CD4-positive, alpha-beta T cell treated with Interleukin-17A for 1 hour (primary cell): ENCODE data around the gene ATP6V0E2.

Experiments used
- DNase-seq: peaks from one replicate; pipeline ENCODE4 v3.0.0-alpha.2; 2020

The ATP6V0E2 gene

DNA sequence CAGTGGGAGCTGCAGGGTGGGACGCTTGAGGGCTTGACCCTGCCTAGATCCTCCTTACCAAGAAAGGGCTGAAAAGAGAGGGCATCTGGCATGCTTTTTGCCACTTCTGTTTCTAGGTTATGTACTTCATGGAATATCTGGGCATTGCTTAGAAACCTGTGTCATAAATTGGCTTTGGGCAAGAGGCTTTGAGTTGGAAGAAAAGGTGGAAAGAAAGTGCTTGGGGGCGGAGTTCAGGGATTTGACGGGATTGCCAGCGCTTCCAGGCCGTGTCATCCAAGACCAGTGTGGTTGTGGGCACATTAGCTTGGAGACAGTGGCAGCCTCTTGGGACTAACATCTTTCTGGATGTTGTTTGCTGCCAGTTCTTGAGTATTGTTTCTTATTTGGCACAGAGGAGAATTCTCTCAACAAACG lies 34.8 kb upstream of the ATP6V0E2 start:
- DNase-seq, result no peak

- DNase-seq, result no peak
Observed at GRCh38 chr7:149839933-149840332, 33.8 kb upstream of the ATP6V0E2 start.

GRCh38 chr7:149843566-149843965 lies 30.2 kb upstream of the ATP6V0E2 start:
- DNase-seq, result no peak

GRCh38 chr7:149844445-149844844 lies 29.3 kb upstream of the ATP6V0E2 start:
- DNase-seq, result no peak

DNA sequence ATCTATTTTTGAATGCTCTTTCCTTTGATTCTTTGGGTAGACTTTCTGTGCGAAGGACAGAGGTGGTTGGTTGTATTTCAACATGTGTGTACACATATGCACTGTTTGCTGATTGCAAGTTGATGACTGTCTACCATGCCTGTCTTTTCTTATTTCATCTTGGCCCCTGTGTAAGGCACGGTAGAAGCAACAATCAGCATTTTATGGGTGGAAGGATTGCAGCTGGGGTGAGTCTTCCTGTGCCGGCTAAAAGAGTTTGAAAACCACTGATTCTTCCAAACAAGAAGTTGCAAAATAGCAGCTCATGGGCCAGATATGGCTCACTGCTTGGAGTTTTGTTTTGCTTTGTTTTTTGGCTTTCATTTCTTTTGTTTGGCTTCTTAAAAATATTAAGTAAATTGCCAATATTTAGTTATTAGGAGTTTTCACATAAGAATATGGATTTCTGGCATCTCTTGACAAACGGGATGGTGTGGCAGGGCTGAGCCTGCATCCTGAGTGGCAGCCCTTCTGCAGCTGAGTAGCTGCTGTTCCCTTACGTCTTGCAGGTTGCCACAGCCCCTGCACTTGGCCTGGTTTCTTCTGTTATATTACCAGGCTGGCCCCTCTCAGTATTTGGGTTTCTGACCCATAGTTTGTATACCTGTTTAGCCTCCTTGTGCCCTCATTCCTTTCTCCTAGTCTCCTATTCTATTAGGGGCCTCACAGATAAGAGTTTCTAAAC lies 28.4 kb upstream of the ATP6V0E2 start:
- DNase-seq, result no peak

DNA sequence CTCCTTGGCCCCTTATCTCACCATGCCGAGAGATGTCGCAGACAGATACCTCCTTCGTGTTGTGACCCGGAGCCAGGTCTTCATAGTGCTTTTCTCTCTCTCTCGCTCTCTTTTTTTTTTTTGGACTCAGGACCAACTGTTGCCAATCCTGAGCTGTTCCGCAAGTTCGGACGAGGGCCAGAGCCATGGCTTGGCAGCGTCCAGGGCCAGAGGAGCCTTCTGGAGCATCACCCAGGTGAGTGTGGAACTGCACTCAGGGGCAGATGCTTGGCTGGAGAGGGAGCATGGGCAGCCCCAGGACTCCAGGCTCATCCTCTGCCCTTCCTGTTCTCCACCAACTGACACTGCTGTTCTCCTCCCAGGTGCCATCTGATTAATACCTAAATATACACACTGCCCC lies 27.7 kb upstream of the ATP6V0E2 start:
- no peak for DNase-seq

DNA sequence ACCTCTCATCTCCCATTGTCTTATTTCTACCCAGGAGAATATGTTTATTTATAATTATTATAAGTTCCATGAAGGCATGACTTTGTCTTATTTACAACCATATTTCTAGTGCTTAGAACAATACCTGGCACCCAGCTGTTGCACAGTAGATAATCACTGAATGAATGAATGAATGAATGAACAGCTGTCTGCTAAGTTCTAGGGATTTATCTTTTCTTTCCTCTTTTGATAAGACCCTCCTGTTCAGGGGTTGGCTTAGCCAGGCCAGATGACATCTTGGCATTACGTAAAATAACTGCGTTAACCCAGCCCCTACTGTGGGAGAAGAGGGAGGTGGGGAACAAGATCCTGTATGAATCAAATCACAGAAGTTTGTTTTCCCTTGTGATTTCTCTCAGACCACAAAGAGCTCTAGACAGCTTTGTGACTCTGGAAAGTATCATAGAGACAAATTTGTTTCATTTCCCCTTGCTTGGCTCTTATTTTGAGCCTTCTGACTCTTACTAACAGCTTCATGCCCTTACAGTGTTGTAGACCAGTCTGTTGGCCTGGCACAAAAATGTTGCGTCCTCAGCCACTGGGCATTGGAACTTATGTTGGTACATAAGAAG lies 27.2 kb upstream of the ATP6V0E2 start:
- DNase-seq, result no peak

DNA sequence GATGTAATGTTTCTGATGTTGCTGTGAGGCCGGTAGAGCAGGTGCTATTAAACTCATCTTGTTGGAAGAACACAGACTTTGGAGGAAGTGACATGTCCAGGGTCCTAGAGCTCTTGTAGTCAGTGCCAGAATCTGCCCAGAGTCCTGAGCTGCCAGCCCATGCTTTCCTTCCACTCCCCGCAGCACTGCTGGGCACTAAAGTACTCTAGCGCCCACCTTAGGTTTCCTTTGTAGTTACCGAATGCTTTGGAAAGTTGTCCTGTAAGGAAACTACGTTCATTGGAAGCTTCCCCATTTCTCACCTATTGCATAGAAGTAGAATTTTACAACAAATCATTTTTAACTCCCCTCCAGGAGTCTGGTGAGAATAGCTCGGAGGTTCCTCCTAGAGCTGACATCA lies 24.6 kb upstream of the ATP6V0E2 start:
- DNase-seq, result no peak

DNA sequence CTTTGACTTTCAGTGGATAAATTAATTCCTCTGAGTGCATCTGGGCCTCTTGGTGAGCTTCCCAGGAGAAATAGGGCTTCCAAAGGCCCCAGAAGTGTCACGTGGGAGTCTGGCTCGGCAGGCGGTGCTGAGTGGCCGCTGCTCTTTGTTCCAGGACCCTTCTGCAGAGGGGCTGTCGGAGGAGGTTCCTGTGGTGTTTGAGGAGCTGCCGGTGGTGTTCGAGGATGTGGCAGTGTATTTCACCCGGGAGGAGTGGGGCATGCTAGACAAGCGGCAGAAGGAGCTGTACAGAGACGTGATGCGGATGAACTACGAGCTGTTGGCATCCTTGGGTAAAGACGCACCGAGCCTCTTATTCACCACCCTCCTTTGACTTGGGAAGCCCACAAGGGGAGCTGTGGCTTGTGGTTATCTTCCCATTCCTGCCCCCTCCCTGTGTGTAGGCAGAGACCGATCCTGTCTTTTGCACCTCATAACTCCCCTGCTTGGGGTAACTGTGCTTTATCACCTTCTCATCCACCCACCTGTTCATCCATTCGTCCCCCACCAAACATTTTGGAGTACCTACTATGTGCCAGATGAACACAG lies 23.7 kb upstream of the ATP6V0E2 start:
- no peak for DNase-seq

DNA sequence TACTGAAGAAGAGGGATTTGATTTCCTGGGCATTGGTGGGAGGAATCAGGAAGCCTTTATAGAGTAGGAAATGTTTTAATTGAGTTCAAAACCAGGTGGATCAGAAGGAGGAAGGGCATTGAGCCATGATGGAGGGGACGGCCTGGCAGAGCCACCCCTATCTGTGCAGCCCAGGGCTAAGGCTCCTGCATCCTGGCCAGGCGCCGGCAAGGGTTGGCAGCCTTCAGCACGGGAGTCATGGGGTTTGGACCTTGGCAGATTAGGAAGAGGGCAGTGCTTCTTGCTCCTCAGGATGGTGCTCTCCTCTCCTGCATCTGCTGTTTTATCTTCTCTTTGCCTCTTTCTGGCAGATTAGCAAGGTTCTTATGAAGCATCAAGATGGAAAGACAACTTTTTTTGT lies 23.1 kb upstream of the ATP6V0E2 start:
- DNase-seq, result no peak

DNA sequence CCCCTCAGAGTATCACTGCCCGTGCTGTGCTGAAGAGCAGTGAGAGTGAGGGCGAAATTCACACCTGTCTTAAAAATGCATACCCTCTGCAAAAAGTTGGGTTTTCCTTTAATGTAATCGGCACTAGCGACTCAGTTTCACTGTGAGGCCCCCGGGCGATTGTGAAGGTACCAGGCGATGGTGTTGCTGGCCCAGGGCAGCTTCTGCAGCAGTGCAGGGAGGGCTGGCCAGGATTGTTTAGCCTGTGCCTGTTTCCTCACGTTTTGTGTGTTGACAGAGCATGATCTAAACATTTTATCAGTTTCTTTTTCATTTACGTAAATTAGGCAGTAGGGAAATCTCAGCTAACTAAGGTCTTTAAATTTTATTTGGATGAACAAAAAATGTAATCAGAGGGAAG lies 22.3 kb upstream of the ATP6V0E2 start:
- no peak for DNase-seq

DNA sequence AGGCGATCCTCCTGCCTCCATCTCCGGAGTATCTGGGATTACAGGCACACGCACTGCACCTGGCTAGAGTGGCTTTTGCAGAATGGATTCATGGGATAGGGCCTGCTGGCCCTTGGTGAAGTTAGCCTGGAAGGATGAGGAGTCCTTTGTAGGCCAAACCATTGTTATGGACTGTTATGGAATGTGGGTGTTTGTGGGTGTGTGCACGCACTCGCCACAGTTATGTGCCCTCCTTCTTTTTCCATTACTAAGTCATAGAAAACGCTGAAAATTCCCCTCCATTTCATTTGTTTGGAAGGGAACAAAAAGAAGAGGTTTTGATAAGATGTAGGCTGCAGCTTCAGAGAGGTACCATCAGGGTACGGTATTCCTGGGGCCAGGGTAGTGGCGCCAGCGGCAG lies 20.6 kb upstream of the ATP6V0E2 start:
- DNase-seq, result no peak

DNA sequence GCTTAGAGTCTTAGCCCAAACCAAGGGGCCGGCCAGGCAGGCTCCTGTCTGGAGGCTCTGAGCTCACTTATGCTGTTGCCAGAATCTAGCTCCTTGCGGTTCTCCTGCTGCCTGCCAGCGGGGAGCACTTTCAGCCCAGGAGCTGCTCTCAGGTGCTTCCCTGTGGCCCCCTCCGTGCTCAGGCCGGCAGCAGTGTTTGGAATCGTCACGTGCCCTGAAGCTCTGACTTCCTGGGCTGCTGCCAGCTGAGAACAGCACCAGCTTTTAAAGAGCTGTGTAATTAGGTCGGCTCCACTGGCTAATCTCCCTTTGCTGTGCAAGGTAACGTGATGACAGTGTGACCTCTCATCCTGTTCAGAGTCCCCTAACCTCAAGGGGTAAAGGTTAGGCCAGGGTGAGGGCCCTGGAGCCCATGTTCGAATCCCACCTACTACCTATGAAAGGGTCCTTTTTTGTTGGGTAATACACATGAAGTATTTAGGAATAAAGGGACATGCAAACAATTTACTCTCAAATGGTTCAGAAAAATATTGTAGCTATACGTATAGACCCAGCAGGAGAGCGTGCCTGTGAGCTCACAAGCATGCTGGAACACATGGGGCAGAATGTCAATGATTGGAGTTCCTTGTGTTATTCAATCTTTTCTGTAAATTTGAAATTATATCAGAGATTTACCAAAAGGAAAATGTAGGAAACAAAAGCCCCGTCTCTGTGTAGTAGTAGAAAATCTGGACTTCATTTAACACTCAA lies 19.0 kb upstream of the ATP6V0E2 start:
- DNase-seq, result peak; percentile 34

DNA sequence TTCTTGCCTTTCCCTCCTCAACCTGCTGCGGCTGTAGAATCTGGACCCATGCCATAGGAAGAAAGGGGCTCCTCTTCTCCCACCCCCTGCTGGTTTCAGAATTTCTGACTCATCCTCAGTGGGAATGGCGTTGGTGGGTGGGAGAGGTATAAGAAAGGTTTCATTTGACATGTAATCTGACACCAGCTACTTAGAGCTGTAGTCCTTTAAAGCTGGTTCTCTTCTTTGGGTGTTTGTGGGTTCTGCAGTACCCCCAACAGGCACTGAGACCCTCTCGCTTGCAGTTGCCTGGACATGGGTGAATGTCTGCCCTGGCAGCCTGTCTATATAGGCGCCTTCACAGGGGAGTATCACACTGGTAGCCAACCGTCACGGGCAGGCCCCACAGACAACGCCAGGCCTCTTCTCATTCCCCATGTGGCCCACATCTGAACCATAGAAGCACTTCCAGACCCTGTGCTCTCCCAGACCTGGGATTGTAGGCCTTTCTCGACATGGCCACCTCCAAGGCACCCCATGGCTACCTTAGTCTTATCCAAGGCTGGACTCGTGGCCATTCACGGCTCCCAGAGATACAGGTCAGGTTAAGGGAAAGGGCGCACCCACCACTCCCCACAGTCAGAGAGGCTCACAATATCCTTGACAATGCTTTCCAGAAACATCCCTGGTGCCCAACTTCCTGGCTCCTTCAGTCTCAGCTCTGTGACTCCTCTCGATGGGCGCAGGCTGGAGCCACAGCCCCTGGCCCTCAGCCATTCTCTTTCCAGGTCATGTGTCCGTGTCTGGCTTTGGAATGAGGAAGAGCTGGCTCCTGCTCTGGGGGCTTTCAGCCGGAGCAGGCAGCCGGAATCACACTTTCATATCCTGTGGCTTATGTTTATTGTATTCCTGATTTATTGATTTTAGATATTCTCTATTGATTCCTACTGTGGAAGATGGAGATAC lies 18.1 kb upstream of the ATP6V0E2 start:
- DNase-seq, result no peak

- DNase-seq, result peak; percentile 46
Observed at GRCh38 chr7:149856583-149856982, 17.2 kb upstream of the ATP6V0E2 start.

- DNase-seq, result no peak
Observed at GRCh38 chr7:149859369-149859768, 14.4 kb upstream of the ATP6V0E2 start.

GRCh38 chr7:149859876-149860275 lies 13.9 kb upstream of the ATP6V0E2 start:
- DNase-seq, result no peak

DNA sequence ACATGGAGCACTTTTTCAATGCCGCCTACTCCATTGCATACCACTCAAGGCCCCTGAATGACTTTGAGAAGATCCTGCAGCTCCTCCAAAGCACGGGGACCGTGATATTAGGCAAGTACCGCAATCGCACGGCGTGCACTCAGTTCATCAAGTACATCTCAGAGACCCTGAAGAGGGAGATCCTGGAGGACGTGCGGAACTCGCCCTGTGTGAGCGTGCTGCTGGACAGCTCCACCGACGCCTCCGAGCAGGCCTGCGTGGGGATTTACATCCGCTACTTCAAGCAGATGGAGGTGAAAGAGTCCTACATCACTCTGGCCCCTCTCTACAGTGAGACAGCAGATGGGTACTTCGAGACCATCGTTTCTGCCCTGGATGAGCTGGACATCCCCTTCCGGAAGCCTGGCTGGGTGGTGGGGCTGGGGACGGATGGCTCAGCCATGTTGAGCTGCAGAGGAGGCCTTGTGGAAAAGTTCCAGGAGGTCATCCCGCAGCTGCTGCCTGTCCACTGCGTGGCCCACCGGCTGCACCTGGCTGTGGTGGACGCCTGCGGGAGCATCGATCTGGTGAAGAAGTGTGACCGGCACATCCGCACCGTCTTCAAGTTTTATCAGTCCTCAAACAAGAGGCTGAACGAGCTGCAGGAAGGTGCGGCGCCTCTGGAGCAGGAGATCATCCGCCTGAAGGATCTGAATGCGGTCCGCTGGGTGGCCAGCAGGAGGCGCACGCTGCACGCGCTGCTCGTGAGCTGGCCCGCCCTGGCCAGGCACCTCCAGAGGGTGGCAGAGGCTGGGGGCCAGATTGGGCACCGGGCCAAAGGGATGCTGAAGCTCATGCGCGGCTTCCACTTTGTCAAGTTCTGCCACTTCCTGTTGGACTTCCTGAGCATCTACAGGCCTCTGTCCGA lies 12.7 kb upstream of the ATP6V0E2 start:
- DNase-seq, result no peak

- DNase-seq, result no peak
Observed at GRCh38 chr7:149861728-149862045, 12.1 kb upstream of the ATP6V0E2 start.

GRCh38 chr7:149862156-149862555 lies 11.6 kb upstream of the ATP6V0E2 start:
- no peak for DNase-seq

GRCh38 chr7:149863500-149863899 lies 10.3 kb upstream of the ATP6V0E2 start:
- DNase-seq, result no peak

- DNase-seq, result no peak
Observed at GRCh38 chr7:149864023-149864422, 9.7 kb upstream of the ATP6V0E2 start.
